Right hindlimb (tissue), 1 donor: ENCODE results near the gene CNTN4.
"Not testable (repeated sequence)": the region's sequence is repeated elsewhere in the genome, so short reads cannot be mapped to it uniquely, and the experiment has no call there.

Experiments used
- DNase-seq: peaks from one replicate; pipeline ENCODE4 v3.0.0-alpha.2; 2018

Gene CNTN4

GRCh38 chr3:2711081-2711480, 612.4 kb downstream of the CNTN4 start:
- no peak for DNase-seq

GRCh38 chr3:2713923-2714322, 615.3 kb downstream of the CNTN4 start:
- DNase-seq, result no peak

GRCh38 chr3:2714834-2715233, 616.2 kb downstream of the CNTN4 start:
- no peak for DNase-seq

- DNase-seq, result no peak
Observed at GRCh38 chr3:2727101-2727500, 628.4 kb downstream of the CNTN4 start.

- no peak for DNase-seq
Observed at GRCh38 chr3:2727610-2728318, 629.1 kb downstream of the CNTN4 start.

GRCh38 chr3:2731843-2732242, 633.2 kb downstream of the CNTN4 start:
- no peak for DNase-seq

- DNase-seq, result no peak
Observed at GRCh38 chr3:2735392-2735894, 636.8 kb downstream of the CNTN4 start.

- DNase-seq, result no peak
Observed at GRCh38 chr3:2741516-2741915, 642.9 kb downstream of the CNTN4 start.

GRCh38 chr3:2765002-2765579, 666.4 kb downstream of the CNTN4 start:
- DNase-seq, result no peak

GRCh38 chr3:2770451-2770850, 671.8 kb downstream of the CNTN4 start:
- no peak for DNase-seq

- DNase-seq, result no peak
Observed at GRCh38 chr3:2771193-2771592, 672.5 kb downstream of the CNTN4 start.

DNA sequence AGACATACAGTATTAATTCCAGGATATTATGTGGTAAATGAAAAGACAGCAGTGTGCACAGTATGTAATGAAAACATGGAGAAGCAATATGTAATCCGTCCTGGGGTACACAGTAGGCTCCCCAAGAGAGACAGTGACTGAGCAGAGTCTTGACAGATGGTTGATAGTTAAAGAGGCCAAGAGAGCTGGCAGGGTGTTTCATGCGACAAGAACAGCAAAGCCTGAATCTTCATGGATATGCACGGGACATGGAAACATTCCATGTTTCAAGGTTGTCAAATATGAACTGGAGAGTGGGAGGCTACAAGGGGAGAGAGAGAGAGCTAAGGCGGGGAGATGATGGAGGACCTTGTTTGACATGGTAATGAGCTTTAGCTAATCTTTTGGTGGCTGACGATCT, 673.1 kb downstream of the CNTN4 start:
- no peak for DNase-seq

- DNase-seq, result no peak
Observed at GRCh38 chr3:2772803-2773202, 674.1 kb downstream of the CNTN4 start.

DNA sequence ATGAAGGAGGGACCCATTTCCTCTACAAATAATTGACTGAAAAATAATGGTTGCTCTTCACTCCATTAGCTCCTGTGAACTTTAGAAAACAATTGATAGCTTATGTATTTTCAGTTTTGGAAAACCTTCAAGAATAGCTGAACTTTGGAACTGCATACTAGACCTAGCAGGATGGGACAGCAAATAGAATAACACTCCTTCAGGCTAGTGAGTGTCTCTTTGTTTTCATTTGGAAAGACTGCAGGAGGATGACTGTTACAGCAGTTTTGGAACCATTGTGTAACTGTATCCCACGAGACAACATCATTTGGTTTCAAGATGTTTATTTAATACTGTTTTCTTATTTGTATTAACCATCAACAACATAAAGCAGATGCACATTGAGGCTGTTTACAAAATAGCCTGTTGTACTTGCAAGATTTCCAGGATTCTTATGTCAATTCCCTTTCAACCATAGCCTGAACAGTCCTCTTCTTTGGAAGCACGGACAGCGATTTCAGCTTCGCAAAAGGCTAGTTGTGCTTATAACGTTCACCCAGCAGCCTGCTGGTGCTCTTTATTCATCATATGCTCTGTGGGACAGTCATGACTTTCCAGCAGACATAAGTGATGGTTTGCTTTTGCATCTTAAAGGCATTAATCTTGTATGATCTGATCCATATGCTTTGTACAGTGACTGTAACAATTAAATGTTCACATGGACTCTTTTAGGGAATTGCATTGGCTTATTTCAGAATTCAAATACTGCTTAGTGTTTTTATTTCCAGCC, 676.0 kb downstream of the CNTN4 start:
- peak; percentile 39 for DNase-seq

- DNase-seq, result no peak
Observed at GRCh38 chr3:2783261-2783660, 684.6 kb downstream of the CNTN4 start.

DNA sequence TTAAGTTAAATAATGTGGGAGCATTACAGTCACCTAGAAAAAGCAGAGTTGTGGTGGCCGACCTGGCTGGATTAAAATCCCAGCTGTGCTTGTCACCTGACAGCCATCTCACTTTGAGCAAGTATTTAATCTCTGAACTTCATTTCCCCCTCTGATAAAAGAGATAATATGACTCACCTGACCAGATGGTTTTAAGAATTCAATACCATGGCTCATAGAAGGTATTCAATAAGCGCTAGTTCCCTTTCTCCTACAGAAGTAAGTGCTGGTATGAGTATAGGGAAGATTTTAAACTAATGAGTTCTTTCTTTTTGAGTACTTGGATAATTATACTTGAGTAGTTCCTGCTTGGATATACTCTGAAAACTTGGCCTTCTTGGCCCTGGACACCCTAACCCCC, 686.0 kb downstream of the CNTN4 start:
- no peak for DNase-seq

DNA sequence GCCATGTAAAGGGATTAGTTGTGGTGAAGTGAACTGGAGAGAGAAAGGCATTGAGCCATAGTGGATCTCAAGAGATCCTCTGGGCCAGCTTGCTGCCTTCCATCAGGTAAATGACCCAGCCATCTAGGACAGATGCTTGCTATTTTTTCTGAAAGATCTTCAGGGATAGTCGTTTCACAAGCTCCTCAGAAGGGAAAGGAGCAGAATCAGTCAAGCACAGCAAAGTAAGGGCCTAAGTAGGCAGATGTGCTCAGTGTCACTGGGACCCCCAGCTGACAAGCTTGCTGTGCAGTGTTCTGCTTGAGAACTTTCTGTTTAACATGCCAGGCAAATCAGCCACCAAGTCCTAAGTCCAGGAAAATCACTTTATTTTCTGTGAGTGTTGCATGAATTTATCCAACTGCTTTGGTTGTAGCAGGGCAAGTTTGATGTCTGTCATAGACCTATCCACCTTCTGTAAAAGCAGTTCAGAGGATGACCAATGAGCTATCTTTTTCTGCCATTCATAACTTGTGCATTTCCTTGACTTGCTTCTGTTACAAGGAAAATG, 691.7 kb downstream of the CNTN4 start:
- no peak for DNase-seq

DNA sequence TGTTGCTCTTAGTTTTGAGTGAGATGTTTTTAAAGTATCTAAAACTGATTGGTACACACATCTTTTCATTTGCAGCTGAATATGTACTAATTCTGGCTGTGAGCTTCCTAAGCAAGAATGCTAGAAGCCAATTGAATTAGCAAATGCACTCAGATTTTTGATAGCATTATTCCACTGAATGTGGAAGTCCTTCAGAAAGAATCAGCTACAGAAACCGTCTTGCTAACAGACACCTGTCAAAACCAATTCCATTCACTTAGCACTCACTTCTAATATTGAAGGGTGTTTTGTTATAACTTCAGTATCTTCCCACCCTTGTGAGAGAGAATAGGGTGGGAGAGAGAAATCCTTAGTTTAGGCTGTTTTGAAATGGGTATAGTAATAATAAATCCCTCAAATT, 693.8 kb downstream of the CNTN4 start:
- no peak for DNase-seq

DNA sequence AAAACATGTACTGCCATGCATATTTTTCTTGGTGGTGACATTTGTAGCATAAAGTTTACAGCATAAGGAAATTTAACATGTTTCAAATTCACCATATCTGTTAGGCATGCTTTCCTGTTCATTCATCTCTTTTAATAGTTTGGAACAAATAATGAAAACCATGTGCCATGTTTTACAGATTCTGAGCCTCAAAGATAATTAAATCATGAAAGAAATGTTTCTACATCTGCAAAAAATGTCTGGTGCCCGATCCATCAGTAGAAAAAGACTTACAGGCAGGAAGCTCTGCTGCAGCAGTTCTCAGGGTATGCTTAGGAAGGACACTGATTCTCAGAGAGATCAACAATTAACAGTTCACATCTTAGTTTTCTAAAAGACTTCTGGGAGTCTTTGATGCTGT, 695.3 kb downstream of the CNTN4 start:
- DNase-seq, result no peak

DNA sequence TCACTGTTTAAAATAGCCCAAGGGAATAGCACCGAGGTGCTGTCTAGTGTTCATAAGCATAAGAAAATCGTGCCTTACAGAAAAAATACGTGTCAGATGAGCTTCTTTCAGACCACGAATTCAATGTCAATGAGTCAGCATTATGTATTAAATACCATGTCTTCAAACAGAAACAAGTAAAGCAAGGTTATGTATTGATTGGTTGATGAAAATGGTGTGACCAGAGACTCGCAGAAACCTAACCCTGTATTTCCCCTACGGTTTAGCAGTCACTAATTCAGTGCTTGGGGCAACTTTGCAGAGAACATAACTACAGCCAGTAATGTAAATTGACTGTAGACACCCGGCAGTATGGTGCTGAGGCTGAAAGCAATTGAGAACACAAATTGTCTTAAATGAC, 703.8 kb downstream of the CNTN4 start:
- no peak for DNase-seq

GRCh38 chr3:2807514-2807913, 708.8 kb downstream of the CNTN4 start:
- no peak for DNase-seq

GRCh38 chr3:2810723-2811122, 712.1 kb downstream of the CNTN4 start:
- DNase-seq, result peak; percentile 22

DNA sequence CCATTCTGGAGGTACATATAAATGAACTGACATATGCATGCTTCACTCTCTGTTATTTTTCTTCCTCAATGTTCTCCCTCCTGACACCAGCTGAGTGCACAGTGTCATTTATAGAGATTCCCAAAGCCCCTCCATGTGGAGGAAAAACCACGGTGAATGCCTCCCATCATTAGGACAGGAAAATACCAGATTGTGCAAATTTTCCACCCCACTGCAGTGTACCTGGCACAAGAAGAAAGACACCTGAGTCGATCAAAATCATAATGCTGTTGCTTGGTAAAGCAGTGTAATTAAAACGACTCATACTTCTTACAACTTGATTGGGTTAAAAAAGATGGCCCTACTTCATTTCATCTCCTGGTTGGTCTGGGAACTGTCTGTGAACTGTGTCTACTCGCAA, 720.9 kb downstream of the CNTN4 start:
- DNase-seq, result no peak

DNA sequence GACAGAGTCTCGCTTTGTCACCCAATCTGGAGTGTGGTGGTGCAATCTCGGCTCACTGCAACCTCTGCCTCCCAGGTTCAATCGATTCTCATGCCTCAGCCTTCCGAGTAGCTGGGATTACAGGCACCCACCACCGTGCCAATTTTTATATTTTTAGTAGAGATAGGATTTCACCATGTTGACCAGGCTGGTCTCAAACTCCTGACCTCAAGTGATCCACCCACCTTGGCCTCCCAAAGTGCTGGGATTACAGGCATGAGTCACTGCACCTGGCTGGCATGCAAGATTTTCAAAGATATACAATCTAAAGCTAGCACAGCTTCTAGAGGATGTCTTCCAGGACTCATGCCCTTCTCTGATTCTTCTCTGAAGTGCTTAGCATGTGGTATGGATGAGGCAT, 722.3 kb downstream of the CNTN4 start:
- DNase-seq, result not testable (repeated sequence)
